ENCODE results near the gene CD3G. TPM values are rescaled to one million over a fixed set of nuclear protein-coding genes. Genes with fewer than 3 reads are reported as not detected.

The CD3G gene
- total and polyA plus RNA-seq, 9 of the 15 experiments (the other 6 are each of a cell fraction or from before 2014, with no cell fraction given): 0.30 to 1.7 (median 0.47) TPM

- TF ChIP-seq, protein P1, sequence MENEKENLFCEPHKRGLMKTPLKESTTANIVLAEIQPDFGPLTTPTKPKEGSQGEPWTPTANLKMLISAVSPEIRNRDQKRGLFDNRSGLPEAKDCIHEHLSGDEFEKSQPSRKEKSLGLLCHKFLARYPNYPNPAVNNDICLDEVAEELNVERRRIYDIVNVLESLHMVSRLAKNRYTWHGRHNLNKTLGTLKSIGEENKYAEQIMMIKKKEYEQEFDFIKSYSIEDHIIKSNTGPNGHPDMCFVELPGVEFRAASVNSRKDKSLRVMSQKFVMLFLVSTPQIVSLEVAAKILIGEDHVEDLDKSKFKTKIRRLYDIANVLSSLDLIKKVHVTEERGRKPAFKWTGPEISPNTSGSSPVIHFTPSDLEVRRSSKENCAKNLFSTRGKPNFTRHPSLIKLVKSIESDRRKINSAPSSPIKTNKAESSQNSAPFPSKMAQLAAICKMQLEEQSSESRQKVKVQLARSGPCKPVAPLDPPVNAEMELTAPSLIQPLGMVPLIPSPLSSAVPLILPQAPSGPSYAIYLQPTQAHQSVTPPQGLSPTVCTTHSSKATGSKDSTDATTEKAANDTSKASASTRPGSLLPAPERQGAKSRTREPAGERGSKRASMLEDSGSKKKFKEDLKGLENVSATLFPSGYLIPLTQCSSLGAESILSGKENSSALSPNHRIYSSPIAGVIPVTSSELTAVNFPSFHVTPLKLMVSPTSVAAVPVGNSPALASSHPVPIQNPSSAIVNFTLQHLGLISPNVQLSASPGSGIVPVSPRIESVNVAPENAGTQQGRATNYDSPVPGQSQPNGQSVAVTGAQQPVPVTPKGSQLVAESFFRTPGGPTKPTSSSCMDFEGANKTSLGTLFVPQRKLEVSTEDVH (IDR thresholded peaks at IDR 0.05; ENCODE audit: low read depth, partially characterized antibody): peak; percentile 96
- TF ChIP-seq JUNB (CRISPR knock-in tag; conservative IDR thresholded peaks at IDR 0.05) (0 out of 2 replicates have a peak, but pooled peaks have one; percentile 23), FOXM1 (IDR thresholded peaks at IDR 0.05; ENCODE audit: low read depth) (peak; percentile 77), FOXM1 (CRISPR knock-in tag; IDR thresholded peaks at IDR 0.05; ENCODE audit: low read depth) (no peak), NR2C1 (IDR thresholded peaks at IDR 0.05) (peak; percentile 95), NR2C1 (tag; IDR thresholded peaks at IDR 0.05) (peak; percentile 96), ZNF239 (CRISPR knock-in tag; IDR thresholded peaks at IDR 0.05) (no peak), SRSF9 (IDR thresholded peaks at IDR 0.05; ENCODE audit: borderline replicate concordance, low read depth, low read length) (no peak), ELF1 (tag; IDR thresholded peaks at IDR 0.05) (peak; percentile 95), DMBX1 (CRISPR knock-in tag; IDR thresholded peaks at IDR 0.05; ENCODE audit: borderline replicate concordance) (peak; percentile 34; the same call in 1 of the 2 replicates), PTRF (tag; IDR thresholded peaks at IDR 0.05) (no peak), NONO (IDR thresholded peaks at IDR 0.05; ENCODE audit: low read depth in 2 of 2, low read length in 1 of 2) (no peak), CREM (IDR thresholded peaks at IDR 0.05; ENCODE audit: low read depth) (peak; percentile 100), KAT2B (IDR thresholded peaks at IDR 0.05; ENCODE audit: low read depth, low read length) (no peak), NBN (IDR thresholded peaks at IDR 0.05; ENCODE audit: low read depth) (peak; percentile 84), PPARD (CRISPR knock-in tag; IDR thresholded peaks at IDR 0.05) (no peak), MEF2D (tag; conservative IDR thresholded peaks at IDR 0.05; ENCODE audit: low read depth) (no peak), HMG20B (CRISPR knock-in tag; IDR thresholded peaks at IDR 0.05) (no peak), PML (IDR thresholded peaks at IDR 0.05; ENCODE audit: low read length) (peak; percentile 67), NFRKB (IDR thresholded peaks at IDR 0.05; ENCODE audit: low read depth) (peak; percentile 59; the same call in 1 of the 2 replicates), SRF (CRISPR knock-in tag; IDR thresholded peaks at IDR 0.05) (peak in 1 of 2 experiments; percentile 29; a peak in 1 of 4 replicates), MEIS2 (IDR thresholded peaks at IDR 0.05; ENCODE audit: partially characterized antibody) (peak; percentile 40)
- TF ChIP-seq, protein P2, sequence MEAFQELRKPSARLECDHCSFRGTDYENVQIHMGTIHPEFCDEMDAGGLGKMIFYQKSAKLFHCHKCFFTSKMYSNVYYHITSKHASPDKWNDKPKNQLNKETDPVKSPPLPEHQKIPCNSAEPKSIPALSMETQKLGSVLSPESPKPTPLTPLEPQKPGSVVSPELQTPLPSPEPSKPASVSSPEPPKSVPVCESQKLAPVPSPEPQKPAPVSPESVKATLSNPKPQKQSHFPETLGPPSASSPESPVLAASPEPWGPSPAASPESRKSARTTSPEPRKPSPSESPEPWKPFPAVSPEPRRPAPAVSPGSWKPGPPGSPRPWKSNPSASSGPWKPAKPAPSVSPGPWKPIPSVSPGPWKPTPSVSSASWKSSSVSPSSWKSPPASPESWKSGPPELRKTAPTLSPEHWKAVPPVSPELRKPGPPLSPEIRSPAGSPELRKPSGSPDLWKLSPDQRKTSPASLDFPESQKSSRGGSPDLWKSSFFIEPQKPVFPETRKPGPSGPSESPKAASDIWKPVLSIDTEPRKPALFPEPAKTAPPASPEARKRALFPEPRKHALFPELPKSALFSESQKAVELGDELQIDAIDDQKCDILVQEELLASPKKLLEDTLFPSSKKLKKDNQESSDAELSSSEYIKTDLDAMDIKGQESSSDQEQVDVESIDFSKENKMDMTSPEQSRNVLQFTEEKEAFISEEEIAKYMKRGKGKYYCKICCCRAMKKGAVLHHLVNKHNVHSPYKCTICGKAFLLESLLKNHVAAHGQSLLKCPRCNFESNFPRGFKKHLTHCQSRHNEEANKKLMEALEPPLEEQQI (IDR thresholded peaks at IDR 0.05): peak; percentile 99
- TF ChIP-seq, protein P3, sequence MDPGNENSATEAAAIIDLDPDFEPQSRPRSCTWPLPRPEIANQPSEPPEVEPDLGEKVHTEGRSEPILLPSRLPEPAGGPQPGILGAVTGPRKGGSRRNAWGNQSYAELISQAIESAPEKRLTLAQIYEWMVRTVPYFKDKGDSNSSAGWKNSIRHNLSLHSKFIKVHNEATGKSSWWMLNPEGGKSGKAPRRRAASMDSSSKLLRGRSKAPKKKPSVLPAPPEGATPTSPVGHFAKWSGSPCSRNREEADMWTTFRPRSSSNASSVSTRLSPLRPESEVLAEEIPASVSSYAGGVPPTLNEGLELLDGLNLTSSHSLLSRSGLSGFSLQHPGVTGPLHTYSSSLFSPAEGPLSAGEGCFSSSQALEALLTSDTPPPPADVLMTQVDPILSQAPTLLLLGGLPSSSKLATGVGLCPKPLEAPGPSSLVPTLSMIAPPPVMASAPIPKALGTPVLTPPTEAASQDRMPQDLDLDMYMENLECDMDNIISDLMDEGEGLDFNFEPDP (CRISPR knock-in tag; IDR thresholded peaks at IDR 0.05): no peak
These were observed 15.3 kb downstream of the CD3G start, which contains the start of gene UBE4A (continued) for GRCh38 chr11:118359295-118359958.
